SHP77 treated with DMSO at 0.1 percent for 48 hours (cell line): ENCODE data around the gene OR10C1.
"Not testable (repeated sequence)": the region's sequence is repeated elsewhere in the genome, so short reads cannot be mapped to it uniquely, and the experiment has no call there.

Experiments
- DNase-seq: peaks from one replicate; lab custom pipeline; 2025; lab: John Stamatoyannopoulos, UW

Gene OR10C1, protein sequence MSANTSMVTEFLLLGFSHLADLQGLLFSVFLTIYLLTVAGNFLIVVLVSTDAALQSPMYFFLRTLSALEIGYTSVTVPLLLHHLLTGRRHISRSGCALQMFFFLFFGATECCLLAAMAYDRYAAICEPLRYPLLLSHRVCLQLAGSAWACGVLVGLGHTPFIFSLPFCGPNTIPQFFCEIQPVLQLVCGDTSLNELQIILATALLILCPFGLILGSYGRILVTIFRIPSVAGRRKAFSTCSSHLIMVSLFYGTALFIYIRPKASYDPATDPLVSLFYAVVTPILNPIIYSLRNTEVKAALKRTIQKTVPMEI

DNA sequence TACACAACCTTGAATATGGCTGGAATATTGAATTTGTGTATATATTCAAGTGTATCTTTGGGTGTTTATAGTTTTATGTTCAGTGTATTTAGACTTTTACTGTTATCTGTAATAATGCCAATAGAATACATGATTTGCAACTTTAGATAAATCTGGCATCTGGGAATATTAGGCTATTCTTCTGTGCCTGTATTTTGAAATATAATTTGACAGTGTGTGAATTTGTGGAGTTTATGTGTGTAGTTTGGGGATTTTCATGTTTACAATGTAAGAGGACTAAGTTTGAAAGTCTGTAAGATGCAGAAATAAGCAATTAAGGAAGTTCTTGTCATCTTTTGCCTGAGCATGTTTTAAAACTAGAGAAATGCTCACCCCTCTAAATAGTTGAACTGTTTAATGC is at the start of gene OR10C1:
Gene OR10C1 (plus strand): TSS at position 301 of the 400 bp plus-strand sequence. CDS start 710 bp downstream, outside the sequence.
- DNase-seq: no peak

DNA sequence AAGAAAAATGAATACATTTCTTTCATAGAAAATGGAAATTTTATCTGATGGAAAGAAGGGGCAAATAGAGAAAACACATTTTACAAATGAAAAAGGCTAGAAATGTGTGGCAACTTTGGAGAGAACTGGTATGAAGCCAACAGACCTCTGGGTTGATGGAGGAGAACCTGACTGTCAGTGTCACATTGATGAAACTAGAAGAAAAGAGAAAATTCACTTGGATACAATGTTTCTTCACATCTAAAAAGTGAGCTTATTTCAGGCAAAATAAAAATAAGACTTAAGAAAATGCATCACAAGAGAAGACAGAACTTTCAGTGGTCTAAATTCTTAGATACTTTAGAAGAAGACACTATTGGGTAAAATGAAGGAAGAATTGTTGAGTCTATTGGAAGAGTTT is 43.8 kb upstream of the OR10C1 start, which contains the start of gene OR12D2:
Gene OR12D2 (plus strand): TSS at position 301 of the 400 bp plus-strand sequence. CDS start 1,069 bp downstream, outside the sequence.
- no peak for DNase-seq

DNA sequence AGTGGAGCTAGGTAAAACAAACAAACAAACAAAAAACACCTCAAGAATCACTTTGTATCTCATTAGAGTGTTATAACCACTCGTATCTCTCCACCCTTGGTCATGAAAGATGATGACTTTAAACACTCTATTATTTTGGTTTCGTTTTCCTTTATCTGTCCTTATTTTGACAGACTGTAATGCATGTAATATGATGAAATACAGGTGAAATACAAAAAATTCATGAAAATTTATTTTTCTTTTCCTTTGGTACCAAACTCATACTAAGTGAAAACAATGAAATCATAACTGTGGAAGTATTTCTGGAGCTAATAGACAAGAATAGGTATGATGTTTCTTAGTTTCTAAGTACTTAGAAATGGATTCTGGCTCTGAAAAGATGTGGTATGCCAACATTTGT is 39.6 kb upstream of the OR10C1 start:
- DNase-seq: no peak

DNA sequence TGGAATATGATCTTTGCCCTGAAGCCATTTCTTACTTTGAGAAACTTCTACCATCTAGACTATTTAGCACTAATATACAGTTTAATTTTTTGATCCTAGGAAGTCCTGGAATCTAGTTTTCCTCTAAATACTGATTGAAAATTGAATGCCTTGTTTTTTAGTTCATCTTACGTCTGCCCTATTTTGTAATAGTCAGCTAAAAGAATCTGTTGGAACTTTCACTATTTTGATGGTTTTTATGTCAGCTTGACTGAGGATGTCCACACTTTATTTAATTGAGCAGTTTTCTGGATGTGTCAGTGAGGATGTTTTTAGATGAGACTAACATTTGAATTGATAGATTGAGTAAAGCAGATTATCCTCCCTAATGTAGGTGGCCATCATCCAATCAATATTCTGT is 35.3 kb upstream of the OR10C1 start:
- no peak for DNase-seq

DNA sequence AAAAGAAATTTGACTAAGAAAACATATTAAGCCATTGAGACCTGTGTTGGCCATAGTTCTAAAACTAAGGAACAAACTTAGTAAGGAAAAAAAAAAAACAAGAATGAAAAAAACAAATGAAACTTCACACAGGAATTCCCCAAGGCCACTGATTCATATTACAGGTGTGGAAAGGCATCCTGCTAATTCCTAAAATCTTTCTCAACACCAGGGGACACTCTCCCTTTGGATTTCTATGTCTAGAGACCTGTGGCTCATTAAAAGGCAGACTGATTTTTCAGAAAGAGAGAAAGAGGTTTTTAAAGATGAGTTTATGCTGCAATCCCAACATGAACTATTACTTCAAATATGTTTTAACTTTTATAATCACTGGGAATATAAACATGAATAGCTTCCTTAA is 24.5 kb upstream of the OR10C1 start, which contains the start of gene OR12D1:
Gene OR12D1 (plus strand): TSS at position 341 of the 400 bp plus-strand sequence.
- DNase-seq: no peak

DNA sequence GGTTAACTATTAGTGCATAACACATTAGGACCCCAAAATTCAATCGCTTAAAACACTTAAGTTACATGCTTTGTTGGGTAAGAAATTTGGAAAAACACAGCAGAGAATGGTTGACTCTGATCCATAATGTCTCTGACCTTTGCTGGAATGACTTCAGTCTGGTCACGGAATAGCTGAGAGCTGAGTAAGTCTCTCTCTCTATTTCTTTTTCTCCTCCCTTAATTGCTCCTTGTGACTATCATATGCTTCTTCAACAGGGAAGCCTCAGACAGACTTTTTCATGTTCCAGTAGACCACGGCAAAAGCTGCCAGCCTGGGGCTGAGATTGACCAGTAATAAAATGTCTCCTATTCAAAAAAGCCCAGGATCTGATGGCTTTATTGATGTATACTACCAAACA is 19.6 kb upstream of the OR10C1 start:
- no peak for DNase-seq

DNA sequence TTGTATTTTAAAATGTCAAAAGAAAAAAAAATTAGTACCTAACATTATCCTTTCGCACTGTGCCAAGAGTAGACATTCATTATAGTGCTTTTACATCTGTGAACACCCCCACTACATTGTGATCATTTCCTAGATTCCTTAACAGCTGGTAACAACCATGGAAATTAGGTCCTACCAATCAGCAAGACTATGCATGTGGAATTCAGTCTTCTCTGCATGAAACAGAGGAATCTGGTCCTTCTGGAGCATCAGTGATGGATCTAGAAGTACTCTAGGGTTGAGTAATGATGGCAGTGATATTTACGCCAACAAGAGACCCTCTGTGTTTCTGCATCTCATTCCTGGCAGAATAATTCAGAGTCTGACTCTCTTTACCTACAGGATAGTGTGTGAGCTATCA is 14.9 kb upstream of the OR10C1 start:
- no peak for DNase-seq

DNA sequence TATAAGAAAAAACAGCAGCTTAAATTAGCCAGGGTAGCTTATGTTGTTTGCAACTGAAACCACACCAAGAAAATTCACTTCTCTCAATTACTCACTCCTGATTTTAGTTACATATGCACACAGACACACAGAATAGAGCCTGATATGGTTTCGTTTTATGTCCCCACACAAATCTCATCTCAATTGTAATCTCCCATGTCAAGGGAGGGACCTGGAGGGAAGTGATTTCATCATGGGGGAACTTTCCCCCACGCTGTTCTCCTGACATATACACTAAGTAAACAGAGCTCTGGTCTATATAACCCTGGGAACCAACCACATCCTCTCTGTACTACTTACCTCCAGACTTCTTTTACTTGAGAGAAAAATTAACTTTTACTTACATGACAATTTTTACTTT is 14.5 kb upstream of the OR10C1 start:
- no peak for DNase-seq

DNA sequence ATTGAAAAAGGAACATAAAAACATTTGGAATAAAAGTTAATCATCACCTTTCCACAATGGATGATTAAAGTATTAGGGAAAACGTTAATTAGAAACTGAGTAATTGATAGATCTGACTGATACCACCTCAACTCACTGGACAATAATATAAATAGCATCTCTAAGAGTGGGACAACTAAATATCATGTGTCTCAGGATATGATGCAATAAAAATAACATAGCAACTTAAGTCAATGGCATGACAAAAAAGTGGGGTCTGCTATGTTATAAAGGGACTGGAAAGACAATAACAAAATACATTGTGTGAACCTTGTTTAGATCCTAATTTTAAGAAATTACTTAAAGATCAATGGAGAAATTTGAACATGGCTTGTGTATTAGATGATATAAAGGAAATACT is 14.0 kb upstream of the OR10C1 start:
- no peak for DNase-seq

DNA sequence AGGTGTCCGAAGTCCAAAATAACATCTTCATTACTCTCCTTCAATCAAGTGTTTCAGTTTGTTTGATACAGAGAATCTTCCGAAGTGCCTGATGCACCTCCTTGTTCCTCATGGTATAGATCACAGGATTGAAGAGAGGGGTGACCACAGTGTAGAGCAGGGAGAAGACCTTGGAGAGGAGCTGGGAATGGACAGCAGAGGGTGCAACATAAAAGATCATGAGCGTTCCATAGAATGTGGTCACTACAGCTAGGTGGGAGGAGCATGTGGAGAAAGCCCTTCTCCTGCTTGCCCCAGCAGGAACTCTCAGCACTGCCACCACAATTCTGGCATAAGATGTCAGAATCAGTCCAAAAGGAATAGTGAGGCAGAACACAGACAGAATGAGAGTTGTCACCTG is 12.5 kb upstream of the OR10C1 start:
- no peak for DNase-seq

DNA sequence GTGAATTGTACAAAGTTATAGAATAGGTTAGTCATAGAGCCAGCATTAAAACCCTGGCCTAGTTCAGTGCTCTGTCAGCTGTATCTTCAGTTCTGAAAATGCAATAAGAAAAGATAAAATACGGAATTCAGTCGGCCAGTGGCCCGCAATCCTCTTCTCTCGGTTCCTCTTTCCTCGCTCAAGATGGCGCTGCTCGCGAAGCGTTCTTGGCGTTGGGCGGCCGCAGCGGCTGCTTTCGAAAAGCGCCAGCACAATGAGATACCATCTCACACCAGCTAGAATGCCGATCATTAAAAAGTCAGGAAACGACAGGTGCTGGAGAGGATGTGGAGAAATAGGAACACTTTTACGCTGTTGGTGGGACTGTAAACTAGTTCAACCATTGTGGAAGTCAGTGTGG is 2.4 kb upstream of the OR10C1 start:
- not testable (repeated sequence) for DNase-seq

DNA sequence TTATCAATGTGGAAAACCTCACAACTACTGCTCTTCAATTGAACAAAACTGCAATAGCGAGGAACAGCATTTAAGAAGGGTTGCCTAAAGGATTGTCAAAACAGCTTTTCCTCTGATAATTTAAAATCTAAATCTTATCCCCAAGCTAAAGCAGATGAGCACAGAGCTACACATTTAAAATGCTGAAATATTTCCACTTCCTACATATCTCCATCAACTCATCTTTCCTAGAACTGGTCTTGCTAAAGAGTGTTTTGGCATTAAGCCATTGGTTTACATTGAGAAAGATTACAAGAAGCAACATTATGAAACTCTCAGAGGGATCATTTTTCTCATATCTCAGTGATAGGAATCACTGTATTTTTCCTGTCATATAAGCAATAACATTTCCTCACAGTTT is 3.6 kb downstream of the OR10C1 start:
- no peak for DNase-seq

DNA sequence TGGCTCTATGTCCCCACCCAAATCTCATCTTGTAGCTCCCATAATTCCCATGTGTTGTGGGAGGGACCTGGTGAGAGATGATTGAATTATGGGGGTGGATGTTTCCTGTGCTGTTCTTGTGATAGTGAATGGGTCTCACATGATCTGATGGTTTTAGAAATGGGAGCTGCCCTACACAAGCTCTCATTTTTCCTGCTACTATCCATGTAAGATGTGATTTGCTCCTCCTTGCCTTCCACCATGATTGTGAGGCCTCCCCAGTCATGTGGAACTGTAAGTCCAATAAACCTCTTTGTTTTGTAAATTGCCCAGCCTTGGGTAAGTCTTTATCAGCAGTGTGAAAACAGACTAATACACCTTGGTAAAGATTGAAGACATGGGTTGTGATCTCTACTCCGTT is 4.9 kb downstream of the OR10C1 start:
- DNase-seq: not testable (repeated sequence)

DNA sequence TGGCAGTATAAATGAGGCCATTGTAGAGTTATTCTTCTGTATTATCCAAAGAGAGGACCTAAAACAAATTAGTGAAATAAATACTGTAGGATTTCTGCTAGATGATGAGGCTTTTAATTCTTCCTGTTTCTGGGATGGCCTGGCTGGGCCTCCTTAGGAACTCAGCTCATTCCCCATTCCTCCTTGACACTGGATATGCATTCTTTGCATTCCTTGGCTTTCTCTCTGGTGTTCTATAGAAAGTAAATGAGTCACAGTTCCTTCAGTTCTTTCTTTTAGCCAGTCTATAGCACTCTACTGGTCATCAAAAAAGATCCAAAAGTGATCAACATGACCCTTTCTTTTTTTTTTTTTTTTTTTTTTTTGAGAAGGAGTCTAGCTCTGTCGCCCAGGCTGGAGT is 8.6 kb downstream of the OR10C1 start:
- DNase-seq: no peak

DNA sequence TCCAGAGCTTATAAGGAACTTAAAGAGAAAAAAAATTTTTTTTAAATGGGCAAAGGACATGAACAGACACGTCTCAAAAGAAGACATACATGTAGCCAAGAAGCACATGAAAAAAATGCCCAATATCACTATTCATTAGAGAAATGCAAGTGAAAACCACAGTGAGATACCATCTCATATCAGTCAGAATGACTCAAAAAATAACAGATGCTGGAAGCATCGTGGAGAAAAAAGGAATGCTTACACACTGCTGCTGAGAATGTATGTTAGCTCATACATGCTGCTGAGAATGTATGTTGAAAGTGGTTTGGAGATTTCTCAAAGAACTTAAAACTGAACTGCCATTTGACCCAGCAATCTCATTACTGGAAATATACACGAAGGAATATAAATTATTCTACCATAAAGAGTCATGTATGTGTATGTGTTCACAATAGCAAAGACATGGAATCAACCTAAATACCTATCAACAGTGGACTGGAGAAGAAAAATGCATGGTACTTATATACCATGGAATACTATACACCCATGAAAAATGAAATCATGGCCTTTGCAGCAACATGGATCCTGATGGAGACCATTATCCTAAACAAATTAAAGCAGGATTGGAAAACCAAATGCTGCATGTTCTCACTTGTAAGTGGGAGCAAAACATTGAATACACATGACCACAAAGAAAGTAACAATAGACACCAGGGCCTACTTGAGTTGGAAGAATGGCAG is 12.5 kb downstream of the OR10C1 start:
- no peak for DNase-seq

DNA sequence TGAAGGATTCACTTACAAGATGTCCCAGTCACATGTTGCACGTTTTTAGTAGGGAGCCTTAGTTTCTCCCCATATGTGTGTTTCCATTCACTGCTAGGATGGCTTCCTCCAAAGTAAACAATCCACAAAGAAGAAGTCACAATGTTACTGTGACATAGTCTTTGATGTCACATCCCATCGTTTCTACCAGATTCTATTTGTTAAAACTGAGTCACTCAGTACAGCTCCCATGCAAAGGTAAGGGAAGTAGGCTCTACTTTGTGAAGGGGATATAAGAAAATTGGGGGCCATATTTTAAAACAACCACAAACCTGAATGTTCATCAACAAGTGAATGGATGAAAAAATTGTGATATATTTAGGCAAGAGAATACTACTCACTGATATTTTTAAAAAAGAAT is 17.9 kb downstream of the OR10C1 start, which contains the start of the genes OR11A1 and OR2H1:
Gene OR11A1 (minus strand): TSS at position 101 of the 400 bp plus-strand sequence. CDS start 29,430 bp downstream, outside the sequence.
Gene OR2H1 (plus strand): TSS at position 185 of the 400 bp plus-strand sequence. CDS start 4,615 bp downstream, outside the sequence.
- no peak for DNase-seq

DNA sequence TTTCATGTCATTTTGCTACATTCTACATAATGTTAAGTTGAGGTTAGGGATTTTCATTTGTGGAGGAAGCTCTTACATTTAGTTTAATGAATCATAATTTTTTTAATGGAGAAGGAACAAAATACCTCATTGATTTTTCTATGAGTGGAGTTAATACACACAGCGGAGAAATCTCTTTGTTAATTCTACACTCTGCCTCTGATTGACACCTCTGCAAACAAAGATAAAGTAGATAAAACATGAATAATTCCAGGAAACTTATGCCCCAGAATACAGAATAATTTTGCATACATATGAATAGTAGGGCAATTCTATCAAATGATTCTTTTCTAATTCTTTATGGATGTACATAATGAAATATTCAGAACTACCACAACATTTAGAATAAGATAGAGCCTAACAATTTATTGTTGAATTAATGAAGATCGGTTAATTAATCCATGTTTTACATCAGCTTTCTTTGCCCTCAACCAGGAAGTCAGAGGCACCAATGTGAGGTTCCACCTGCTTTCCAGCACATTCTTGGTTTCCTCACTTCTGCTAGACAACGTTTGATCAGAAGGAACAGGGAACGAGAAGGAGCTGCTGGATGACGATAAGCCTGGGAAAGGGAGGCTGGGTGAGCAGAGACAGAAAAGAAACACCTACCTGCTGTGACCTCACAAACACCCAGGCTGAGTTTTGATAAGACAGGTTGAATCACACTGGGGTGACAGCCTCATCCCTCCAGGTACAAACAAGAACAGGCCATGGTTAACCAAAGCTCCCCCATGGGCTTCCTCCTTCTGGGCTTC is 22.1 kb downstream of the OR10C1 start:
- DNase-seq: no peak

DNA sequence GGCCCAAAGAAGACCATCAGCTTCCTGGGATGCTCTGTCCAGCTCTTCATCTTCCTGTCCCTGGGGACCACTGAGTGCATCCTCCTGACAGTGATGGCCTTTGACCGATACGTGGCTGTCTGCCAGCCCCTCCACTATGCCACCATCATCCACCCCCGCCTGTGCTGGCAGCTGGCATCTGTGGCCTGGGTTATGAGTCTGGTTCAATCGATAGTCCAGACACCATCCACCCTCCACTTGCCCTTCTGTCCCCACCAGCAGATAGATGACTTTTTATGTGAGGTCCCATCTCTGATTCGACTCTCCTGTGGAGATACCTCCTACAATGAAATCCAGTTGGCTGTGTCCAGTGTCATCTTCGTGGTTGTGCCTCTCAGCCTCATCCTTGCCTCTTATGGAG is 22.9 kb downstream of the OR10C1 start:
- no peak for DNase-seq

DNA sequence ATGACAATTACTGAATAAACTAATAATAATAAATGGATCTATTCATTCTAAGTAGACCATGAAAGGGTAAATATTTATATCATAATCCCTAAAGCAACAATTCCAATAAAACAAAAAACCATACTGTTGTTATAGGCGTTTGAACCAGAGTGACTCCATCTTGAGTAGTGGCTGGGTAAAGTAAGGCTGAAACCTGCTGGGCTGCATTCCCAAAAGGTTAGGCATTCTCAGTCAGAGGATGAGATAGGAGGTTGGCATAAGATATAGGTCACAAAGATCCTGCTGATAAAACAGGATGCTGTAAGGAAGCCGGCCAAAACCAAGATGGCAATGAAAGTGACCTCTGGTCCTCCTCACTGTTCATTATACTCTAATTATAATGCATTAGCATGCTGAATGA is 26.2 kb downstream of the OR10C1 start:
- DNase-seq: no peak

DNA sequence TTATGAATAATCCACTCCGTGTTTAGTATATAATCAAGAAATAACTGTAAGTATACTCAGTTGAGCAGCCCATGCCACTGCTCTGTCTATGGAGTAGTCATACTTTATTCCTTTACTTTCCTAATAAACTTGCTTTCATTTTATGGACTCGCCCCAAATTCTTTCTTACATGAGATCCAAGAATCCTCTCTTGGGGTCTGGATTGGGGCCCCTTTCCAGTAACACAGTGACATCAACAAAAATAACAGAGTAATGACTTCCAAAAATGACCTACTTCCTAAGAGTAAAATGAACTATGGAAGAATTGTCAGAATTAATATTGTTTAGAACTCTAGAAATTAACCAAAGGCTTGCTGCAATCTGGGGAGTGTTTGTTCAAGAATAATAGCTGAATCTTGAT is 26.7 kb downstream of the OR10C1 start:
- DNase-seq: no peak

DNA sequence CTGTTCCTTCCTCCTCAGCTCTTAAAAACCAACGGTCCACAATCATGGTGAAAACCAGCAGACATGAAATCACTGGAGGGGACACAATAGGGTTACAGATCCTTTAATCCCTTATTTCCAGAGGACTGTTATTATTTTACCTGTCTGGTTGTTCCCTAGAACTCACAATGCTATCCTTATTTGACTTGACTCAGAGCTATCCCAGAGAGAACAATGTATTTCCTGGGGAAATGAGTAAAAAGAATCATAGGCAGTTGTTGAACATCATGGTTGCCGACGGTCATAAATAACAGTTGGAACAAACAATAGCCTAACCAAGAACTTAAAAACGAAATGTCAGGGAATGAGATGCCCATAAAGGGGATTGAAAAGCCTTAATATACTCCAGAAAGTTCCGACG is 27.1 kb downstream of the OR10C1 start:
- DNase-seq: no peak

DNA sequence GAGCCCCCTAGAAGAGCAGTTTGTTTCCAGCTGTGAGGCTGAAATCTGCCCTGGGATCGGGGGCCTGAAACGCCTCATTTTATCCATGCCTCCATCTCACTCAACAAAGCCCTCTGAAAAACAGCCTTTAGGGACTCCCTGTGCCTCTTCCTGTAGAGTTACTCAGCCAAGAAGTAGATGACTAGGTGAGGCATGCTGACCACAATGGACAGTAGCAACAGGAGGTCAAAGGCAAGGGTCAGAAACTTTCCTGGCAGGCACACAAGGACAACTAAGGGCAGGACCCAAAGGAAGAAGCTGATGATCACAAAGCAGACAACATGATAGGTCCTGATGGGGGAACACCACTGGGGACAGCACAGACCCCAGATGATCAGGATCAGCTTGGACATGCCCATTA is 35.9 kb downstream of the OR10C1 start:
- no peak for DNase-seq
